Measurements from ENCODE around the gene ZBTB46. TPM values are rescaled to one million over a fixed set of nuclear protein-coding genes. Genes with fewer than 3 reads are reported as not detected.

Gene ZBTB46
- total RNA-seq, 1 experiment from 2014 or later: 18.9 TPM

DNA sequence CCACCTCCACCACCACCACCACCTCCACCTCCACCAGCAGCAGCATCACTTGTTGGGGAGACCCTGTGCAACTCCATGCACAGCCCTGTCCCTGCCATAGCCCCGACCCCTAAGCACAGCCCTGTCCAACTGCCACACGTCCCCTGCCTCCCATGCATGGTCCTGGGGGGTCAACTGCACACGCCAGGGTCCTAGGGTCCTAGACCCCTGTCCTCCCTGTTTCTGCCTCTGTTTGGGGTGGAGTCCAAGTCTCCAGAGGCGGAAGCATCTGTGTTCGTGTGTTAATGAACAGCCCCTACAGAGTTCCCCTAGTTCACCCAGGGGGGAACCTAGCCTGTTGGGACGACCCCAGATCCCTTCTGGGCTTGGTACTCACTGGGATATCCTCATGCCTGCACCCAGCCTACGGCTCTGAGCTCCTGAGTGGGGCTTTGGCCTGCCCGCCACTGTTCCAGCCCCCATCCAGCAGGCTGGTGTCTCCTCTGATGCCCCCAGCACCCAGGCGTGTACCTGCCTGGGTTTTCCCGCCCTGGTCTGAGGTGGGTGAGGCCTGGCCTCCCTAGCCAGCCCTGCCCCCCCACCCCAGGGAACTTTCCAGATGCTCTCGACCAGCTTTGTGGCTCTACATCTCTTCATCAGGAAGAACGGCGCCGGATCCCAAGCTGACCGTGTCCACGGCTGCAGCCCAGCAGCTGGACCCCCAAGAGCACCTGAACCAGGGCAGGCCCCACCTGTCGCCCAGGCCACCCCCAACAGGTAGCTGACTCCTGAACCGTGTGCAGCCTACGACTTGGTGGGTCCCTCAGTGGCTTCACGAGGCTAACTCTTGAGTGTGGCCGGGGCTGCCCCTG lies 137.1 kb downstream of the ZBTB46 start (continued):
- TF ChIP-seq ZNF416 (CRISPR knock-in tag; IDR thresholded peaks at IDR 0.05) (no peak), MYBL2 (CRISPR knock-in tag; IDR thresholded peaks at IDR 0.05) (no peak), ZNF138 (CRISPR knock-in tag; conservative IDR thresholded peaks at IDR 0.05) (no peak)
- TF ChIP-seq, protein P1, sequence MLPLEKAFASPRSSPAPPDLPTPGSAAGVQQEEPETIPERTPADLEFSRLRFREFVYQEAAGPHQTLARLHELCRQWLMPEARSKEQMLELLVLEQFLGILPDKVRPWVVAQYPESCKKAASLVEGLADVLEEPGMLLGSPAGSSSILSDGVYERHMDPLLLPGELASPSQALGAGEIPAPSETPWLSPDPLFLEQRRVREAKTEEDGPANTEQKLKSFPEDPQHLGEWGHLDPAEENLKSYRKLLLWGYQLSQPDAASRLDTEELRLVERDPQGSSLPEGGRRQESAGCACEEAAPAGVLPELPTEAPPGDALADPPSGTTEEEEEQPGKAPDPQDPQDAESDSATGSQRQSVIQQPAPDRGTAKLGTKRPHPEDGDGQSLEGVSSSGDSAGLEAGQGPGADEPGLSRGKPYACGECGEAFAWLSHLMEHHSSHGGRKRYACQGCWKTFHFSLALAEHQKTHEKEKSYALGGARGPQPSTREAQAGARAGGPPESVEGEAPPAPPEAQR (CRISPR knock-in tag; IDR thresholded peaks at IDR 0.05): no peak

Other genes starting within 250 kb of the ZBTB46 start
- gene GMEB2, start 204.2 kb downstream of the ZBTB46 start, total RNA-seq (2021): 14.1 to 14.8 TPM (median 14.2 TPM) in 3 replicates
- 53.0 to 65.6 TPM (median 53.4 TPM) in 3 replicates for gene STMN3, start 177.8 kb downstream of the ZBTB46 start, total RNA-seq (2021)
- gene RTEL1, start 173.0 kb downstream of the ZBTB46 start, total RNA-seq (2021): 39.3 to 44.9 TPM (median 40.5 TPM) in 3 replicates
- gene TNFRSF6B, start 134.6 kb downstream of the ZBTB46 start, total RNA-seq (2021): not detected in 3 replicates
- gene ARFRP1, start 123.3 kb downstream of the ZBTB46 start, total RNA-seq (2021): 24.3 to 30.2 TPM (median 27.4 TPM) in 3 replicates
- gene ZGPAT, start 123.2 kb downstream of the ZBTB46 start, total RNA-seq (2021): 28.3 to 31.0 TPM (median 30.4 TPM) in 3 replicates
- gene LIME1, start 94.6 kb downstream of the ZBTB46 start, total RNA-seq (2021): 4.5 to 7.0 TPM (median 6.0 TPM) in 3 replicates
- gene SLC2A4RG, start 91.5 kb downstream of the ZBTB46 start, total RNA-seq (2021): 41.6 to 47.2 TPM (median 43.3 TPM) in 3 replicates
- 0.11 TPM in 1 of 3 replicates, not detected in the others for gene ABHD16B, start 30.2 kb upstream of the ZBTB46 start, total RNA-seq (2021)
- 80.8 to 87.2 TPM (median 85.6 TPM) in 3 replicates for gene TPD52L2, start 34.0 kb upstream of the ZBTB46 start, total RNA-seq (2021)
- 28.5 to 31.5 TPM (median 29.6 TPM) in 3 replicates for gene DNAJC5, start 63.9 kb upstream of the ZBTB46 start, total RNA-seq (2021)
- 46.8 to 51.2 TPM (median 48.0 TPM) in 3 replicates for gene UCKL1, start 125.2 kb upstream of the ZBTB46 start, total RNA-seq (2021)
- 19.9 to 23.3 TPM (median 20.5 TPM) in 3 replicates for gene ZNF512B, start 138.7 kb upstream of the ZBTB46 start, total RNA-seq (2021)
- 4.6 to 6.2 TPM (median 4.8 TPM) in 3 replicates for gene SAMD10, start 148.4 kb upstream of the ZBTB46 start, total RNA-seq (2021)
- gene PRPF6, start 149.9 kb upstream of the ZBTB46 start, total RNA-seq (2021): 79.4 to 84.6 TPM (median 80.5 TPM) in 3 replicates
- 1.6 to 2.4 TPM (median 2.1 TPM) in 3 replicates for gene C20orf204, start 204.9 kb upstream of the ZBTB46 start, total RNA-seq (2021)
- gene SOX18, start 218.4 kb upstream of the ZBTB46 start, total RNA-seq (2021): 0.73 to 0.81 TPM (median 0.80 TPM) in 3 replicates
- gene TCEA2, start 231.9 kb upstream of the ZBTB46 start, total RNA-seq (2021): 55.8 to 63.6 TPM (median 63.5 TPM) in 3 replicates
- gene RGS19, start 248.3 kb upstream of the ZBTB46 start, total RNA-seq (2021): 13.8 to 15.9 TPM (median 15.1 TPM) in 3 replicates
- 1.7 to 2.2 TPM (median 2.0 TPM) in 3 replicates for gene OPRL1, start 248.8 kb upstream of the ZBTB46 start, total RNA-seq (2021)